Kidney (tissue), 14 donors: ENCODE data around the gene AQP3. TPM values are rescaled to one million over a fixed set of nuclear protein-coding genes. Genes with fewer than 3 reads are reported as not detected.

ENCODE experiments used
- DNase-seq, 5 donors: peaks; one replicate each; pipeline ENCODE4 v3.0.0-alpha.2; 2013 to 2020
- FAIRE-seq: peaks from 2 replicates; lab custom pipeline; 2012; peaks lifted over from hg19 to GRCh38; lab: Jason Lieb, UNC
- H3K27ac ChIP-seq, 2 donors: one replicate each; pipeline ENCODE4 v1.7.0; 2013; ENCODE audit warnings: low read depth in 2 of 2, low read length in 2 of 2, inconsistent platforms in 1 of 2
- H3K27me3 ChIP-seq: one replicate; pipeline ENCODE4 v1.7.1; 2013; ENCODE audit warnings: low read length, inconsistent platforms; ENCODE audit not compliant: control insufficient read depth, insufficient read depth
- H3K36me3 ChIP-seq, 3 donors: one replicate each; pipeline versions ENCODE4 v1.7.0 to v1.7.1; 2013; ENCODE audit warnings: low read length in 3 of 3, control low read depth in 1 of 3, inconsistent platforms in 1 of 3; ENCODE audit not compliant: insufficient read depth in 3 of 3, control insufficient read depth in 2 of 3
- H3K4me1 ChIP-seq, 3 donors: one replicate each; pipeline versions ENCODE4 v1.7.0 to v1.7.1; 2013; ENCODE audit warnings: low read length in 3 of 3, inconsistent platforms in 1 of 3, low read depth in 1 of 3; ENCODE audit not compliant: control insufficient read depth in 2 of 3, insufficient read depth in 2 of 3
- H3K4me3 ChIP-seq, 3 donors: one replicate each; pipeline versions ENCODE4 v1.7.0 to v1.8.1; 2013; ENCODE audit warnings: low read length in 3 of 3, control low read depth in 1 of 3, inconsistent platforms in 1 of 3
- H3K9ac ChIP-seq, 3 donors: one replicate each; pipeline versions ENCODE4 v1.7.0 to v1.7.1; 2013; ENCODE audit warnings: low read length in 3 of 3, control low read depth in 1 of 3, inconsistent platforms in 1 of 3
- H3K9me3 ChIP-seq, 3 donors: one replicate each; pipeline versions ENCODE4 v1.7.0 to v1.7.1; 2013; ENCODE audit warnings: low read length in 3 of 3, control low read depth in 1 of 3, inconsistent platforms in 1 of 3; ENCODE audit not compliant: control insufficient read depth in 2 of 3, insufficient read depth in 1 of 3
- CTCF ChIP-seq: IDR thresholded peaks from 3 replicates; pipeline ENCODE4 v1.5.1; 2012; ENCODE audit warnings: mild to moderate bottlenecking, moderate library complexity, borderline replicate concordance; ENCODE audit not compliant: insufficient read depth; ENCODE audit errors: extremely low read depth
- intact Hi-C: fragments of 100-400 bp; cut with DNase I; formaldehyde crosslinking; loops from one replicate; pipeline ENCODE4 v1.11.1; 2022
- polyA plus RNA-seq: library from polyadenylated mRNA; stranded (reverse); fragments of 350-450 nt; fragmentation: Illumina TruSeq; extraction: RNeasy Lipid Tissue Mini Kit (QIAGEN cat#74804); gene quantifications from one replicate; pipeline ENCODE4 v1.2.3, GENCODE V29; 2014; ENCODE audit warnings: low read depth, low replicate concordance; ENCODE audit not compliant: insufficient read depth
- total RNA-seq: library from RNA; stranded (reverse); fragmentation: NEBNext Ultra II Directional; extraction: Animal tissue kit (Norgen Biotek cat#: 25700); gene quantifications from one replicate; pipeline ENCODE4 v1.2.1, GENCODE V29; 2021
- donor health status: control.
- donor health status: control.
- donor health status: control.
- donor health status: control.
- donor health status: control.
- donor health status: DM: yes; HTN: yes; CAD: no.
- donor health status: Normal renal cell carcinoma (clear cell type).

The AQP3 gene
- total and polyA plus RNA-seq, 2 donors from 2014 or later, result 135 to 401 TPM

GRCh38 chr9:33443047-33443446, 4.3 kb downstream of the AQP3 start:
- no peaks in the 10 kb centered on the region for H3K9me3 ChIP-seq
- no peak overlapping the region for H3K9ac ChIP-seq
- no peak for TF ChIP-seq CTCF
- intact Hi-C loops, result no loop called here
- FAIRE-seq (no peak), DNase-seq (peak in 1 of 5 donors; percentile 90)
- H3K4me1 ChIP-seq, result peaks cover 3 to 23% (median 17%) of the 10 kb centered on the region in 3 donors
- H3K4me3 ChIP-seq, result no peak overlapping the region
- peaks cover 0 to 6% (median 0%) of the 10 kb centered on the region in 3 donors for H3K36me3 ChIP-seq
- peak overlapping the region in 1 of 2 donors; percentile 65 for H3K27ac ChIP-seq
- no peaks in the 10 kb centered on the region for H3K27me3 ChIP-seq

- intact Hi-C loops, result no loop called here
- Histone ChIP-seq H3K9ac (no peak overlapping the region), H3K27me3 (no peaks in the 10 kb centered on the region), H3K9me3 (no peaks in the 10 kb centered on the region), H3K36me3 (peaks cover 0 to 6% (median 0%) of the 10 kb centered on the region in 3 donors), H3K4me3 (no peak overlapping the region), H3K27ac (no peak overlapping the region), H3K4me1 (peaks cover 3 to 18% (median 12%) of the 10 kb centered on the region in 3 donors)
- no peak for FAIRE-seq
- no peak for DNase-seq
- no peak for TF ChIP-seq CTCF
Measured at GRCh38 chr9:33442125-33442524, 5.3 kb downstream of the AQP3 start.

GRCh38 chr9:33440609-33441008, 6.8 kb downstream of the AQP3 start:
- TF ChIP-seq CTCF, result no peak
- Histone ChIP-seq H3K9me3 (no peaks in the 10 kb centered on the region), H3K27ac (no peak overlapping the region), H3K9ac (no peak overlapping the region), H3K4me1 (peaks cover 0 to 5% (median 5%) of the 10 kb centered on the region in 3 donors), H3K27me3 (no peaks in the 10 kb centered on the region), H3K36me3 (peaks cover 0 to 6% (median 0%) of the 10 kb centered on the region in 3 donors), H3K4me3 (no peak overlapping the region)
- no peak for DNase-seq
- FAIRE-seq, result no peak
- intact Hi-C loops, result no loop called here

- Histone ChIP-seq H3K36me3 (peaks cover 0 to 6% (median 0%) of the 10 kb centered on the region in 3 donors), H3K9ac (no peak overlapping the region), H3K27ac (no peak overlapping the region), H3K9me3 (no peaks in the 10 kb centered on the region), H3K27me3 (no peaks in the 10 kb centered on the region), H3K4me1 (peaks cover 0 to 5% (median 3%) of the 10 kb centered on the region in 3 donors), H3K4me3 (no peak overlapping the region)
- DNase-seq (no peak), FAIRE-seq (no peak)
- TF ChIP-seq CTCF, result no peak
- intact Hi-C loops, result no loop called here
Measured at GRCh38 chr9:33440204-33440603, 7.2 kb downstream of the AQP3 start.
